ENCODE measurements around the gene ISCA2. TPM values are rescaled to one million over a fixed set of nuclear protein-coding genes. Genes with fewer than 3 reads are reported as not detected.

Gene ISCA2
- total RNA-seq, 1 experiment from 2014 or later, result 33.0 TPM

GRCh38 chr14:74526854-74527585 lies 33.5 kb downstream of the ISCA2 start:
- CTCF ChIA-PET, result interaction anchor here (1.5 to 1.8 kb wide), 2 partner anchors 18 to 25 kb away, joined by 3 to 6 read pairs; no protein-coding TSS in a partner anchor
- Histone ChIP-seq H3K4me1 (no peaks in the 10 kb centered on the region), H3K9me3 (no peaks in the 10 kb centered on the region), H3K27me3 (replicated peaks; ENCODE audit: control insufficient read depth, insufficient read depth, low read length) (no peaks in the 10 kb centered on the region; the same call in 1 of the 2 replicates), H3K4me3 (ENCODE audit: low read depth, low read length) (no peak overlapping the region), H3K36me3 (ENCODE audit: control insufficient read depth, insufficient read depth, low read length) (no peaks in the 10 kb centered on the region)
- peak in 1 of 2 experiments; percentile 52 for DNase-seq
- Mint-ChIP-seq H3K9me3 (ENCODE audit: unreplicated experiment) (no peaks in the 10 kb centered on the region), H3K27me3 (ENCODE audit: insufficient read depth, unreplicated experiment) (peaks cover 4% of the 10 kb centered on the region), H3K4me1 (ENCODE audit: low read depth, unreplicated experiment) (no peaks in the 10 kb centered on the region), H3K27ac (ENCODE audit: unreplicated experiment) (no peak overlapping the region), H3K36me3 (ENCODE audit: insufficient read depth, unreplicated experiment) (no peaks in the 10 kb centered on the region), H3K4me3 (ENCODE audit: unreplicated experiment) (no peak overlapping the region)
- POLR2A ChIA-PET, result no interaction called here
- peak in 1 of 2 experiments; percentile 34 for TF ChIP-seq CTCF (IDR thresholded peaks at IDR 0.05; ENCODE audit: insufficient read depth in 1 of 2, low read depth in 1 of 2, low read length in 1 of 2, severe bottlenecking in 1 of 2, unreplicated experiment in 1 of 2)
- intact Hi-C loops (cut with micrococcal nuclease; ENCODE audit: unreplicated experiment), result no loop called here
- no TSS peak for BruUV-seq (replicated peaks)

DNA sequence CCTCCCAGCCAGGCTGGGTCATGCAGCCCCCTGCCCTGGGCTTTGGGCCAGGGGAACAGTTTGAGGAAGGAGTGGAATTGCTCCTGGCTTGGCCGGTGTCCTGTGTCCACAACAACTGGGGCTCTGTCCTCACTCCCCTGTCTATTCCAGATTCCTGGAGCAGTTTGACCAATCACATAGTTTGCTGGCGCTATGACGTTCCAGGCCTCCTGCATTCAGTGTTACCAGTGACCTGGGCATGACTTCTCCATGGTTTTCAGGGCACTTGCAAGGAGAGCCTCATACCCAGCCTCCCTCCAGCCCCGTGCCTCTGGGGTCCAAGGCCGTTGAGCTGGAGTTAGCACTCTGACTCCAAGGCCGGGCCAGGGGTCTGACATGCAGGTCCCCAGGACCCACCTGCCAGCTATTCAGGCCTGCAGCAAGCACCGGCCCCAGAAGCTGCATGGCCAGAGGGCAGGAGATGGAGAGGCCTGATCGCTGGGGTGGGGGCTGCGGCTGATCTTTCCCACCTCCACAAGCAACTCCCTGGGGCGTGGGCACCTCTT lies 34.2 kb downstream of the ISCA2 start:
- Histone ChIP-seq H3K4me3 (ENCODE audit: low read depth, low read length) (no peak overlapping the region), H3K36me3 (ENCODE audit: control insufficient read depth, insufficient read depth, low read length) (no peaks in the 10 kb centered on the region), H3K9me3 (no peaks in the 10 kb centered on the region), H3K27me3 (replicated peaks; ENCODE audit: control insufficient read depth, insufficient read depth, low read length) (no peaks in the 10 kb centered on the region; the same call in 1 of the 2 replicates), H3K4me1 (no peaks in the 10 kb centered on the region)
- TF ChIP-seq CTCF (IDR thresholded peaks at IDR 0.05; ENCODE audit: insufficient read depth in 1 of 2, low read depth in 1 of 2, low read length in 1 of 2, severe bottlenecking in 1 of 2, unreplicated experiment in 1 of 2), result no peak
- peaks cover 4% of the 10 kb centered on the region for H3K27me3 Mint-ChIP-seq (ENCODE audit: insufficient read depth, unreplicated experiment)
- CTCF ChIA-PET, result interaction anchor here (1.5 to 1.8 kb wide), 2 partner anchors 19 to 25 kb away, joined by 3 to 6 read pairs; no protein-coding TSS in a partner anchor
- DNase-seq, result no peak
- no peaks in the 10 kb centered on the region for H3K4me1 Mint-ChIP-seq (ENCODE audit: low read depth, unreplicated experiment)
- H3K4me3 Mint-ChIP-seq (ENCODE audit: unreplicated experiment), result no peak overlapping the region
- BruUV-seq (replicated peaks), result no TSS peak
- no peaks in the 10 kb centered on the region for H3K9me3 Mint-ChIP-seq (ENCODE audit: unreplicated experiment)
- H3K27ac Mint-ChIP-seq (ENCODE audit: unreplicated experiment), result no peak overlapping the region
- intact Hi-C loops (cut with micrococcal nuclease; ENCODE audit: unreplicated experiment), result no loop called here
- no peaks in the 10 kb centered on the region for H3K36me3 Mint-ChIP-seq (ENCODE audit: insufficient read depth, unreplicated experiment)
- POLR2A ChIA-PET, result no interaction called here

DNA sequence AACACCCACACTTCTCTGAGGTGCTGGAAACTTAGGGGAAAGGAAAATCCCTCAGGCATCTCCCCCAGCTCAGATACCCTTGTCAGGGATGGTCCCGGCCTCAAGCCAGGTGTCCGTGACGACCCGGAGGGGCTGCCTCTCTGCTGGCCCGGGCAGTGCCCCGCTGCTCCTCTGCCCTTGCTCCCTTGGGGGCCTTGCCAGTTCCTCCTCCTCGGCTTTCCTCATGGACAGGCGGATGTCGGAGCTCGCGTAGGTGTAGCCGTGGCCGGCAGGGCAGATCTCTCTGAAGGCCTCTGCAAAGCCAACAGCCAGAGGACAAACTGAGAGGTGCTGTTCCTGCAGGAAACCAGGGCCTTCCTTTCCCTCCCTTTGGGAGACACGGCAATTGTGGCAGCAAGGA lies 34.8 kb downstream of the ISCA2 start:
- no peaks in the 10 kb centered on the region for H3K4me1 Mint-ChIP-seq (ENCODE audit: low read depth, unreplicated experiment)
- ChIA-PET CTCF (interaction anchor here (1.8 kb wide), 1 partner anchor 26 kb away, joined by 6 read pairs; no protein-coding TSS in a partner anchor), POLR2A (no interaction called here)
- no TSS peak for BruUV-seq (replicated peaks)
- H3K36me3 Mint-ChIP-seq (ENCODE audit: insufficient read depth, unreplicated experiment), result no peaks in the 10 kb centered on the region
- no peak for DNase-seq
- H3K27me3 Mint-ChIP-seq (ENCODE audit: insufficient read depth, unreplicated experiment), result no peaks in the 10 kb centered on the region
- H3K9me3 ChIP-seq, result no peaks in the 10 kb centered on the region
- no peak overlapping the region for H3K4me3 Mint-ChIP-seq (ENCODE audit: unreplicated experiment)
- H3K4me1 ChIP-seq, result no peaks in the 10 kb centered on the region
- no peaks in the 10 kb centered on the region for H3K36me3 ChIP-seq (ENCODE audit: control insufficient read depth, insufficient read depth, low read length)
- no peaks in the 10 kb centered on the region; the same call in 1 of the 2 replicates for H3K27me3 ChIP-seq (replicated peaks; ENCODE audit: control insufficient read depth, insufficient read depth, low read length)
- intact Hi-C loops (cut with micrococcal nuclease; ENCODE audit: unreplicated experiment), result no loop called here
- no peak overlapping the region for H3K27ac Mint-ChIP-seq (ENCODE audit: unreplicated experiment)
- no peak for TF ChIP-seq CTCF (IDR thresholded peaks at IDR 0.05; ENCODE audit: insufficient read depth in 1 of 2, low read depth in 1 of 2, low read length in 1 of 2, severe bottlenecking in 1 of 2, unreplicated experiment in 1 of 2)
- H3K9me3 Mint-ChIP-seq (ENCODE audit: unreplicated experiment), result no peaks in the 10 kb centered on the region
- H3K4me3 ChIP-seq (ENCODE audit: low read depth, low read length), result no peak overlapping the region

Measured in Caco-2 (cell line).